ENCODE measurements around the gene PHYHD1.
"Not testable (repeated sequence)": the region's sequence is repeated elsewhere in the genome, so short reads cannot be mapped to it uniquely, and the experiment has no call there.

PHYHD1 gene

DNA sequence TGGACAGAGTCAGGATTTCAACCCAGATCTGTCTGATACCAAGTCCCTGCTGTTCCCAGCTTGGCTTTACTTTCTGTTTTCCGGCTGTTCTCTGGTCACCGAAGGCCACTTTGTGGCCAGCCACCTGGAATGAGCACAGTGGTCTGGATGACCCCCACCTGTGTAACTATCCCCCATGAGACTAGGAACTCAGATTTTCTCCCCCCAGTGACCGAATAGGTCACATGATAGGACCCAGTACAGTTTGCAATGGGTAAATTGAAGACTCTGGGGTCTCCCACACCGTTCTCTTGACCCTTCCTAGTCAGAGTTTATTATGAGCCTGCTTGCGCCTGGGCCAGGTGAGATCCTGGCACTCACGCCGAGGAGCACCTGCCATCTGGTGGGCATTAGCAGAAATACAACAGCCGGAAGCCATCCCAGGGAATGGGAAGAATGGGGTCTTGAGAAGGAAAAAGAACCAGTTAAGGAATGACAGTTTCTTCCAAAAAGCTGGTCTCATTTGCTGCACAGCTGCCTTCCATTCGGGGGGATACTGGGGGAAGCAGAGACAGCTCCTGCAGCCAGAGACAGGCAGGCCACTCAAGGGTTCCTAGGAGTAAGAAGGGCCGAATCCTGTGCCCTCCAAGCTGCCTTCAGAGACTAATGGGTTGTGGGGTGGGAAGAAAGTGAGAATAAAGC is 7.1 kb downstream of the PHYHD1 start:
- DNase-seq, result peak; percentile 42

DNA sequence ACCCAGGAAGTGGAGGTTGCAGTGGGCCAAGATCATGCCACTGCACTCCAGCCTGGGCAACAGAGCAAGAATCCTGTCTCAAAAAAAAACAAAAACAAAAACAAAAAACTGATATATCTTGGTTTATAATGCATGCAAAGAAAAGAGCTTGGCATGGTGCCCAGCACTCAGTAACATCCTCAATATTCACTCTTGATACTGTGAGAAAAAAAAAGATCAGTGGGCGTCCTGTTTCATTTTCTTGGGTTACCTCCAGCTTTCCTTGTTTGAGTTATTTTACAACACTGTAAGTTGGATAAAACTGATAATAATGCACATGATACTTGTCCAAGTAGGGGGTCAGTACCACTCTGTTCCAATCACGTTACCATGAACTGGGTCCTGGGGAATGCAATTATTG is 7.8 kb downstream of the PHYHD1 start:
- DNase-seq, result no peak

DNA sequence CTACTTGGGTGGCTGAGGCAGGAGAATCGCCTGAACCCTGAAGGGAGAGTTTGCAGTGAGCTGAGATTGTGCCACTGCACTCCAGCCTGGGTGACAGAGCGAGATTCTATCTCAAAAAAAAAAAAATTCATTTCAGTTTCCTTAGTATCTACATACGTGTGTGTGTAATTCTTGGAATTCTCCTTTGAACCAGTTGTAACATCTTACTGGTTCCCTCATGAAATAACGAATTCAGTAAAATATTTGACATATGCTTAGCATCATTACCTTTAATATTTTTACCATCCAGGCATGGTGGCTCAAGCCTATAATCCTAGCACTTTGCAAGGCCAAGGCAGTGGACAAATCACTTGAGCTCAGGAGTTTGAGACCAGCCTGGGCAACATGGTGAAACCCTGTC is 8.8 kb downstream of the PHYHD1 start:
- no peak for DNase-seq

DNA sequence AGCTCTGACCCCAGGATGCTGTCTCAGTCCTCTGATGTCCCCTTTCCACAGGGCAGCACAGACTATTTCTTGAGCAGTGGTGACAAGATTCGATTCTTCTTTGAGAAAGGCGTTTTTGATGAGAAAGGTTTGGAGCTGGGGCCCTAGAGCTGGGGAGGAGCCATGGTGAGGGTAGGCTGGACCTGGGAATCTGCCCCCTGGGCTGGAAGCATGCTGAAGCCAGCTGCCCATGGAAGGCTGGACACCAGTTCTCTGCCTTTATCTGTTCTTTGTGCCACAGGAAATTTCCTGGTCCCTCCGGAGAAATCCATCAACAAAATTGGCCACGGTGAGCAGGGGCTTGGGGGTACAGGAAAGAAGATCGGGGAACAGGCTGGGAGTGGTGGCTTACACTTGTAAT is 12.9 kb downstream of the PHYHD1 start:
- DNase-seq, result no peak

DNA sequence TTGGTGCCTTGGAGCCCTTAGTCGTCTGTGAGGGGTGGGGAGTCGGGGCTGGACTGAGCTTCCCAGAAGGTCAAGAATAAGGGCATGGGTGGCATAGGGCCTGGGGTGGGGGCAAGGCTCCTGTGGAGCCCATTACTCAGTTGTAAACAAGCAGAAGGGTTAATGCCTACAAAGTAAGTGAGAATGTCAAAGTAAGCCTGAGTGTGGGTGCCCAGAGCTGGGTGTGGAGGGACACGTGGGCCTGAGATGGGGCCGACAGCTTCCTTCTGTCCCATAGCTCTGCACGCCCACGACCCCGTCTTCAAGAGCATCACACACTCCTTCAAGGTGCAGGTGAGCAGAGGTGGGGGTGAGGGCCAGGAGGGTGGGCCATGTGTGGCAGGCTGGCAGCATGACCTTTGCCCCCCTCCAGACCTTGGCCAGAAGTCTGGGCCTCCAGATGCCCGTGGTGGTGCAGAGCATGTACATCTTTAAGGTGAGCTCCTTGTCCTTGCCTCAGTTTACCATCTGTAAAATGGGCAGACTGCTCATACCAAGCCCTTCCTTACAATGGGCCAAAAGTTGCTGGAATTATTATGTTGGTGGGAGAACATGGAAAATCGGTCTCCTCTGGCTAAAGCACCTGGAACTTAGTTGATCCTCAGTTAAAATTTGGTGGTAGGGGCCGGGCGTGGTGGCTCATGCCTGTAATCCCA is 15.5 kb downstream of the PHYHD1 start:
- DNase-seq, result no peak

DNA sequence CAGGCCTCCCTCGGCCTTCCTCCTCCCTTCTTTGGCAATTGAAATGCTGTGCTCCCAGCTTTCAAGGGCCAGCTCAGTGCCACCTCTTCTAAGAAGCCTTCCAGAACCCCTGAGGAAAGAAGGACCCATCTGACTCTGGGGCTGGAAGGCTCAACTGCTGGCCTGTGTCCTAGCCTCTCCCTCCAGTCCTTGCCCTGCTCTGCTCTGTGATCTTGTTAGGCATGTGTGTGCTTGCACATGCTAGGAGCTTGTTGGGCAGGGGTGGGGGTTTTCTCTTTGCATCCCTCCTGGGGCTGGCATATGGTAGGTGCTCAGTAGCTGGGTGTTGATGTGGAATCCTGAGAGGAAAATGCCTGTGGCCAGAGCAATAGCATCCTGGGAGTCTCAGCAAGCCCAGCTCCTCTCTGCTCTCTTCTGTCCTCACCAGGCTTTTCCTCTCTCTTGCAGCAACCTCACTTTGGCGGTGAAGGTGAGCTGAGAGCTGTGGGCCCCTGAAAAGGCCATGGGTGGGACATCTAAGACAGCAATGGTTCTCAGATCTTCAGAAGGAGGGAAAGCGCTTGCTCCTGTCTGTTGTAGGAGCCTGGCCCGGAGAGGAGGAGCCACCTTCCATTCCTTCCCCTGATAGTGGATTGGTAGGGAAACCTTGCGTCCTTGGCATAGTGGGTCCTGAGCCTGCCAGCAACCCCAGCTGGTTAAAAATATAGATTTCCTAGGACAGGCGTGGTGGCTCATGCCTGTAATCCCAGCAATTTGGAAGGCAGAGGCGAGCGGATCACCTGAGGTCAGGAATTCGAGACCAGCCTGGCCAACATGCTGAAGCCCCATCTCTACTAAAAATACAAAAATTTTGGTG is 16.8 kb downstream of the PHYHD1 start:
- no peak for DNase-seq

DNA sequence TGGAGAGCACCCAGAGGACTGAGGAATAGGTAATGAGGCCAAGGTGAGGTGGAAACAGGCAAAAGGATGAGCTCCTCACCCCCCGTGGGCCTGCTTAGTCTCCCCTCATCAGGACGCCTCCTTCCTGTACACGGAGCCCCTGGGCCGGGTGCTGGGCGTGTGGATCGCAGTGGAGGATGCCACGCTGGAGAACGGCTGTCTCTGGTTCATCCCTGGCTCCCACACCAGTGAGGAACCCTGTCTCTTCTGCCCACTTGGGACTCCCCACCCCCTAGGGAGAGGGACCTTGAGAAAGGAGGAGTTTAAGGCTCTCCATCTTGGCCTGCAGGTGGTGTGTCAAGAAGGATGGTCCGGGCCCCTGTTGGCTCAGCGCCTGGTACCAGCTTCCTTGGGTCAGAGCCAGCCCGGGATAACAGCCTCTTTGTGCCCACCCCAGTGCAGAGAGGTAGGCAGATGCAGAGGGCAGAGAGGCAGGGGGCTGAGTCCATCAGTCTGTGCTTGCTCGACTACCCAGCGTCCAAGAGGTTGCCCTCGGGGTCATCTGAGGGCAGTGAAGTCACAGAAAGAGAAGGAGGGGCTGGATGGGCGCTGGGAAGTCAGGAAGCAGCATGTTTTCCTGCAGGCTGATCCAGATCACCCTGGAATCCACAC is 19.6 kb downstream of the PHYHD1 start:
- no peak for DNase-seq

DNA sequence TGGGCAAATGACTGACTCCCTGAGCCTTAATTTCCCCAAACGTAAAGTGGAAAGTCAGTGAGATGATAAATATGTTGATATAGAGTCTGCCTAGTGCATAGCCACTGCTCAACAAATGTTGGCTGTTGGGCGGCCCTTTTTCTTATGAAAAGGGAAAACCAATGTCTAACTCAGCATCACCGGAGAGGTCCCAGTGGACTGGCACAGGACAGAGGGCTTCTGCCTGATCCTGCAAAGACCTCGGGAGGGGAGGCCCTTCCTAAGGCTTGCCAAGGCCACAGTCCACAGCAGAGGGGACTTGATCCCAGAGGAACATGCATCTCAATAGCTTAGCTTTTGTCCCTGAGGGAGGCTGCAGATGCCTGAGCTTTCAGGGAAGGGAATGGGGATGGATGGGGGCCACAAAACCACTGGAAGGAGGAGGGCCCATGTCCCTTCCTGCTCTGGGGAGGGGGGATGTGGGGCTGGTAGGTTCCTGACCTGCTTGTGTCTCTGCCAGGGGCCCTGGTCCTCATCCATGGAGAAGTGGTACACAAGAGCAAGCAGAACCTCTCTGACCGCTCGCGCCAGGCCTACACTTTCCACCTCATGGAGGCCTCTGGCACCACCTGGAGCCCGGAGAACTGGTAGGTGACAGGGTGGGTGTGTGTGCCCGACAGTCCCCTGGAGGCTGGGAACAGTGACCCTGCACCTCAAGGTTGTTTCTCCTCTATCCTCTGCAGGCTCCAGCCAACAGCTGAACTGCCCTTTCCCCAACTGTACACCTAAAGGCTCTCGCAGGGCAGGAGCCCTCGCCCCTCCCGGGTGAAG is 20.4 kb downstream of the PHYHD1 start:
- no peak for DNase-seq

DNA sequence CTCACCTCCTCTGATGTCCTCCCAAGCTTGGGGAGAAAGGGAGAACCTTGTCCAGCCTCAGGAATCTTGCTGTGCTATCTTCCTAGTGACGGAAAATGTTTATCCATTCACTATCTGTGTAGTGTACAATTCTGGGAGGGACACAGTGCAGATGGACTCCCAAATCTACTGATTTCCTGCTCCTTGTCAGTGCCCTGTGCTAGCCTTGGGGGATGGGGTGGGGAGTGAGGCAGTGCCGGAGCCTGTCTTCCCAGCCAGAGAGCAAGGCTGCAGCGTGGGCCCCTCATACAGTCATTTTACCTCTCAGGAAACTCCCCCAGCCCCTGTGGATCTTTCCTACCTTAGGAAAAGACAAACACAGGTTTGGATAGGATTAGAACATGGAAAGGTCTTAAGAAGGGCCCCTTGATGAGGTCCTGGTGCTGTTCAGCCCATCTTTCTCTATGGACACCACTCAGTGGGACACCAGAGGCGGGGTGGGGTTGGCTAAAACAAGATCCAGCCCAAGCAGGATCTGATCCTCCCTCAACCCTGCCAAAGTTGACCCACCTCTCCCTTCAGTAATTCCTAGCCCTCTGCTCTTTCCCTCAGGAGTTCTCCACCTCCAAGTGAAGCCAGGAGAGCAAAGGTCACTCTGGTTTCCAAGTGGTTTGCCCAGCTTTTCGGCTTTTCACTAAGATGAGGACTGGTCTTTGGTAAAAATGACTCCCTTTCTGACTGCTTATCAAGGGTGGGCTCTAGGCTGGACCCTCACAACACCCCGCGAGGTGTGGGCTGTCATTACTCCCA is 23.2 kb downstream of the PHYHD1 start:
- DNase-seq, result no peak

DNA sequence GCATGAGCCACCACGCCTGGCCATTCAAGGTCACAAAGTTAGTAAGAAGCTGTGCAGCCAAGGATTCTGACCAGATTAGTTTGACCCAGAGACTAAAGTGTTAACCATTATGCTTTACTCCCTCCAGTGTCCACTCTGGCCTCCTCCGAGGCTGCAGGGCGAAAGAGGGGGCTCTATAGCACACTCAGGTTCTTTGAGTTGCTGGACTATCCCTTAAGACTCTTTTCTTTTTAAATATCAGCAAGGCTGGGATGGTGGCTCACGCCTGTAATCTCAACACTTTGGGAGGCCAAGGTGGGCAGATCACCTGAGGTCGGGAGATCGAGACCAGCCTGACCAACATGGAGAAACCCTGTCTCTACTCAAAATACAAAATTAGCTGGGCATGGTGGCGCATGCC is 24.2 kb downstream of the PHYHD1 start:
- DNase-seq, result not testable (repeated sequence)

DNA sequence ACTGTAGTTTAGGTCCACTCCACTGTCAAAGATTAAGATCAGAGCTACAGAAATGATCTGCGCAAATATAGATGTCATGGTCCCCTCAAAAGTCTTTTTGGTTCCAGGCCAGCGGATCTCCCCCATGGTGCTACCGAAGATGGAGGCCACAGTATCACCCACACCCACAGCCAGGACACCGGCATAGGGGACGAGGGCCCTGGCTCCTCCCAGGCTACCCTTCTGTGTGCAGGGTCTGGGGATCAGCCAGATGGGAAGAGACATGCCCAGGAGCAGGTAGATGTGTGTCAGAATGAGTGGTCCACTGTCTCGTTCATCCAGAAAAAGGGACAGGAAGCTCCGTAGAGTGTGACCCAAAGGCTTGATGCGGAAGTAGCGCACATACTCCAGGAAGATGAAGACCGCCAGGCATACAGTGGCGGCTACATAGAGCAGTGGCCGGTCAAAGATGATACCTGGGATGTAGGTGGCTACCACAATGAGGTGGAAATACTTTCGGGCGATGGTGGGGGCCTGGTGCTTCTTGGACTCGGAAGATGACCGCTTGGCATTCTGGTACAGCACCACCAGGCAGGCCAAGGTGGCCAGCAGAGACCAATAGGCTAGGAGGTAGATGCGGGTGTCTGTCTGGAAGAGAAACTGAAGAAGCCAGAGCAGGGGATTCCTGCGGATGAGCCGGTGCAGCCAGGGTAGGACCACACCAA is 25.2 kb downstream of the PHYHD1 start:
- no peak for DNase-seq

DNA sequence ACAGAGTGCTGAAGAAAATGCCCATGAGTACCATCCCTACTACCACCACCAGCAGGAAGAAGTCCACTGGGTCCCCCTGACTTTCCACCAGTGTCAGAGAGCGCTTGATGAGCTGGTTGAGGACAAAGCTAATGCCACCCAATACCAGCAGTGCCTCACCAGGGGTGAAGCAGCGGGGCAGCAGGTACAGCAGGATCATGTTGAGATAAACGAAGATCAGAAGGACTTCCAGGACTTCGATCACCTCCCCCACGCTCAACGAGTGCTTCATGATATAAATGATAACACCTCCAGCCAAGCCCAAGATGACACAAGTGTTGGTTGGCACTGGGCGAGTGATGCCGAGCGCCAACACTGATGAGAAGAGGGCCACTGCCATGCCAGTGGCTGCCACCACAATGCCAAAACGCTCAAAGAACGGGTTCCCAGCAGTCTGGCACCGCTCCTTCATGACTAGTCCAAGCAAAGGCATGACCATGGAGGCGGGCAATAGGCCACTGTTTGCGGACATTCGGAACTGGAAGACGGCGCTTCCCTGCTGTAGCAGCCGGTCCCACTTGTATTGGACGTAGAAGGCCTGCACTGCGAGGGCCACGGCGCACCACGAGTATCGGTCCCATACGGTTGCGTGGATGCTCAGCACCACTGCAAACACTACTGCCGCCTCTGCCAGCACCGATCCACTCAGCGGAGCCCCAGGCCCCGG is 25.9 kb downstream of the PHYHD1 start:
- DNase-seq, result no peak

DNA sequence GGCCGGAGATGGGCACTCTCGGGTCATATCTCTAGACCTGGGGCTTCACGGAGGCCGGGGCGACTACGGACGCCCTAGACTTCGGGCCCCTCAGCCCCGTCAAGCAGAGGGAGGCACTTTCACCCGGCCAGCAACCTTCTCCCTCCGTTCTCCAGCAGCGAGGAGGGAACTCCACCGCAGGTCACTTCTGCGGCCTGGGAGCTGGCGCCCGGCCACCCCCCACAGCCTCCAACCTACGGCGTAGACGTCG is 26.4 kb downstream of the PHYHD1 start:
- no peak for DNase-seq

DNA sequence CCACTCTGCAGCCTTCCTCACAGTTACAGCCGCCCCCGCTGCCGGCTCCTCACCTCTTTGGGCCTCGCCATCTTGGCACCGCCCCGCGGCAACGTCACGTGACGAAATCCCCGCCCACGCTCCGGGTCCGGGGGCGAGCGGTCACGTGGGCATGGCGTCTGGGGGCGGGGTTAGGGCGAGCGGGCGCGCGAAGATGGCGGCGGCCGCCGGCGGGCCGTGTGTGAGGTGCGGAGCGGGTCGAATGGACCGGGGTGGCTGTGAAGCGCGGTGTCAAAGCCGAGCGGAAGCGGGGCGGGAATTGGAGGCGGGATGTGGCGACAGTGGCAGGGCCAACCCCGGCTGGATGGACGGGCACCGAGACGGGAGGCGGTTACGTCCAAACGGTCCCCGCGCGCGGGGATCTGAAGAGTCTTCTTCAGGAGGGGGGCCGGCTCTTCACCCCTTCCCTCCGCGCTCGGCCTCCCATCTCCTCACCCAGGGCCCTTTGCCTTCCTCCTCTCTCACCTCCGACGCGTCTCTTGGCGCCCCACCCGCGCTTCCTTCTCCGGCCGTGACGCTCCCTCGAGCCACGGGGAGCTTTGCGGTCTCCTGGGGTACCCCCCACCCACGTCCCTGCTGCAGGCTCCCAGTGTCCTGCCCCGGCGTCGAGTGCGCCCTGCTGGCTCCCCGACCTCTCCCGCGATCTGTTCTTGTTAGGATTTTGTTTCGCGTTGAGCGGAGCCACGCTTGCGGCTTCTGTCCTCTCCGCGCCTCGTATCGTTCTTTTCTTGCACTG is 26.9 kb downstream of the PHYHD1 start, which contains the start of the genes DOLK and NUP188:
Gene DOLK (minus strand): TSS at position 77 of the 775 bp plus-strand sequence. CDS start 300 bp downstream, outside the sequence.
Gene NUP188 (plus strand): TSS at position 173 of the 775 bp plus-strand sequence. CDS start 21 bp downstream, at position 194.
- peak; percentile 100 for DNase-seq

DNA sequence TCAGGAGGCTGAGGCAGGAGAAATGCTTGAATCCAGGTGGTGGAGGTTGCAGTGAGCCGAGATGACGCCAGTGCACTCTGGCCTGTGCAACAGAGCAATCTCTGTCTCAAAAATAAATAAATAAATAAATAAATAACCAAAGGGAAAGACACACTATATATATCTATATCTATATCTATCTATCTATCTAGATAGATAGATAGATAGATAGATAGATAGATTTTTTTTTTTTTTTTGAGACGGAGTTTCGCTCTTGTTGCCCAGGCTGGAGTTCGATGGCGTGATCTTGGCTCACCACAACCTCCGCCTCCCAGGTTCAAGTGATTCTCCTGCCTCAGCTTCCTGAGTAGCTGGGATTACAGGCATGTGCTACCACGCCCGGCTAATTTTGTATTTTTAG is 40.6 kb downstream of the PHYHD1 start:
- not testable (repeated sequence) for DNase-seq

DNA sequence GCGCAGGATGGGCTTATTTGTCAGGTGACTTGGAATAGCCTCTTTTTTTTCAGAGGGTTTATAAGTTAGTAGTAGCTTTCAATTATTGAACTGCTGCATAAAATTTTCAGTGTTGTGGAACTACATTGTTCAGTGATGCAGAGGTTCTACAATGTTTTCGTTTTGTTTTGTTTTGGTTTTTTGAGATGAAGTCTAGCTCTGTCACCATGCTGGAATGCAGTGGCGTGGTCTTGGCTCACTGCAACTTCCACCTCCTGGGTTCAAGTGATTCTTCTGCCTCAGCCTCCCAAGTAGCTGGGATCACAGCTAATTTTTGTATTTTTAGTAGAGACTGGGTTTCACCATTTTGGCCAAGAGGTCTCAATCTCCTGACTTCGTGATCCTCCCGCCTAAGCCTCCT is 48.7 kb downstream of the PHYHD1 start:
- no peak for DNase-seq

DNA sequence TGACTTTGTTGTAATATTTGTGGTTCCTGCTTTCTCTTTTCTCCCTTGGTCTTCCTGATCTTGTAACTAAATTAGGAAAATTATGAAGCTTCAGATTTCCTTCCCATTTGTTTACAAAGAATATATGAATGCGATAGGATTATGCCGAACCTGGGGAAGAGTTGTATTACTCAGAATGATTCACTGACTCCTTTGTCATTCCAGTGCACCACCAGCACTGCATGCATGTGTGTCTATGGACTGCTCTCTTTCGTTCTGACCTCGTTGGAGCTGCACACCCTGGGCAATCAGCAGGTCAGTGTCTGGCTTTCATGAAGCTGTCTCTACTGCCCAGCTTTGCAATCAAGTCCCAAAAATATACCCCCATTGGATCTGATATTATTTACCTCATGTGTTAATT is 52.2 kb downstream of the PHYHD1 start:
- no peak for DNase-seq

DNA sequence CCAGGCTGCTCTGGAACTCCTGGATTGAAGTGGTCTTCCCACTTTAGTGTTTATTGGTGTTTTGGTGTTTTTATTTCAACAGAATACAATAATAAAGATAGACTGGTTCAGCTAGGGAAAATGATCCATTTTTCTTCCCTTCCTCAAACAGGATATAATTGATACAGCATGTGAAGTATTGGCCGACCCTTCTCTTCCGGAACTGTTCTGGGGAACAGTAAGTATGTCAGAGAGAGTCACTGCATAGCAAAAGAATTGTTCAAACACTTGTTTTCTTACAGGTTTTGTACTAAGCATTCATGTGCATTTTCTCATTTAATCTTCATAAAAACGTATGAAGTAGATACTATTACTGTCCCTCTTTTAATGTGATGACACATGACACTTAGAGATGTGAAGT is 58.3 kb downstream of the PHYHD1 start:
- DNase-seq, result no peak

DNA sequence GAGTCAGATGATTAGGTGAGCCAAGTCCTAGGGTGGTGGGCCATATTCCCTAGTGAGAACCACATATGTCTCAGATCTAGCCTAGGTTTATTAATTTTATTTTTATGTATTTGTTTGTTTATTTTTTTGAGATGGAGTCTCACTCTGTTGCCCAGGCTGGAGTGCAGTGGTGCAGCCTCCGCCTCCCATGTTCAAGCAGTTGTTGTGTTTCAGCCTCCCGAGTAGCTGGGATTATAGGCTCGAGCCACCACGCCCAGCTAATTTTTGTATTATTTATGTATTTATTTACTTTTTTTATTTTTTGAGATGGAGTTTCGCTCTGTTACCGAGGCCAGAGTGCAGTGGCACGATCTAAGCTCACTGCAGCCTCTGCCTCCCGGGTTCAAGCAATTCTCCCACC is 62.8 kb downstream of the PHYHD1 start:
- DNase-seq, result no peak

DNA sequence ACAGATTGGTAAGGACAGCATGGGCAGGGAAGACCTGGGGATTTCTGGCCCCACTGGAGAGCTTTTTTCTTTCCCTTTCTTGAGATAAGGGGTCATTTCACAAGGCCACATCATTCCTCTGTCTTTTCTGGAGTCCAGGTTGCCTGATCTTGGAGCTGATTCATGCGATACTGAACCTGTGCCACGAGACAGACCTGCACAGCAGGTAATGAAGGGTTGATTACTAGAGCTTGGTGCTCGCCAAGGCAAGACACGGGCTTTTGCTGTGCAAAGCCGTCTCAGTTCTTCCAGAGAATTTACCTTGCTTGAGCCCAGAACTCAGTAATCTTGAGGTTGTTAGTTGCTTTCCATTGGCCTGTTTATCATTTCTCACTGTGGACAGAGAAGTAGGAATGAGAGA is 65.9 kb downstream of the PHYHD1 start:
- DNase-seq, result no peak

Measured in activated T-cell treated with anti-CD3 and anti-CD28 coated beads for 4 hours (primary cell).